OCI-LY7 (cell line): ENCODE data around the gene PHF13. TPM values are rescaled to one million over a fixed set of nuclear protein-coding genes. Genes with fewer than 3 reads are reported as not detected.

Experiments
- BruUV-seq: library from RNA; stranded (reverse); fragments of 400-500 nt; replicated peaks from 2 replicates; lab custom pipeline; 2021; lab: Mats Ljungman, UMichigan
- CTCF ChIA-PET: fragments of 300-600 bp; sonication (Branson Sonifier 250); formaldehyde crosslinking; loops from one replicate; lab custom pipeline; 2022; ENCODE audit warnings: antibody characterized with exemption; ENCODE audit not compliant: unreplicated experiment; lab: Charles Lee
- POLR2A ChIA-PET: fragments of 300-600 bp; sonication (Branson Sonifier 250); formaldehyde crosslinking; loops from one replicate; lab custom pipeline; 2022; ENCODE audit warnings: antibody characterized with exemption; lab: Charles Lee
- DNase-seq: peaks from one replicate; pipeline ENCODE4 v3.0.0-alpha.2; 2015; ENCODE audit warnings: low spot score
- H2AFZ ChIP-seq: fragments of 200-600 bp; sonication (generic), shearing (Covaris generic); 2 replicates; pipeline ENCODE4 v1.6.1; 2014; ENCODE audit warnings: mild to moderate bottlenecking, antibody characterized with exemption, low read length, moderate library complexity
- H3K27ac ChIP-seq: fragments of 200-600 bp; sonication (generic); 2 replicates; pipeline ENCODE4 v1.5.1; 2014; ENCODE audit warnings: mixed run types, low read depth, mild to moderate bottlenecking, moderate library complexity, low read length, inconsistent platforms; ENCODE audit not compliant: poor library complexity, severe bottlenecking
- H3K36me3 ChIP-seq: fragments of 200-600 bp; sonication (generic); 2 replicates; pipeline ENCODE4 v1.6.1; 2014; ENCODE audit warnings: mild to moderate bottlenecking, antibody characterized with exemption, low read length, moderate library complexity, mixed read lengths; ENCODE audit not compliant: insufficient read depth
- H3K4me1 ChIP-seq: fragments of 200-600 bp; sonication (generic); 2 replicates; pipeline ENCODE4 v1.5.1; 2014; ENCODE audit warnings: mild to moderate bottlenecking, low read length; ENCODE audit not compliant: insufficient read depth, poor library complexity, severe bottlenecking
- H3K4me2 ChIP-seq: fragments of 200-600 bp; sonication (generic); 2 replicates; pipeline ENCODE4 v1.6.1; 2014; ENCODE audit warnings: mild to moderate bottlenecking, low read length
- H3K4me3 ChIP-seq: fragments of 200-600 bp; sonication (generic); 2 replicates; pipeline ENCODE4 v1.5.1; 2014; ENCODE audit warnings: mild to moderate bottlenecking, low read depth, low read length; ENCODE audit not compliant: poor library complexity, severe bottlenecking
- H3K79me2 ChIP-seq: fragments of 200-600 bp; sonication (generic); 2 replicates; pipeline ENCODE4 v1.6.1; 2016; ENCODE audit warnings: low read depth, mild to moderate bottlenecking, low read length, moderate library complexity, mixed read lengths; ENCODE audit not compliant: insufficient read depth
- H3K9me2 ChIP-seq: fragments of 200-600 bp; sonication (generic); 2 replicates; pipeline ENCODE4 v1.6.1; 2016; ENCODE audit warnings: mild to moderate bottlenecking, low read length, mixed read lengths; ENCODE audit not compliant: insufficient read depth
- H3K9me3 ChIP-seq: fragments of 200-600 bp; sonication (generic); 2 replicates; pipeline ENCODE4 v1.6.1; 2014; ENCODE audit warnings: mild to moderate bottlenecking, mixed run types, low read length, mixed read lengths
- H4K20me1 ChIP-seq: fragments of 200-600 bp; sonication (generic); 2 replicates; pipeline ENCODE4 v1.6.1; 2014; ENCODE audit warnings: mild to moderate bottlenecking, antibody characterized with exemption, low read length, moderate library complexity, mixed read lengths; ENCODE audit not compliant: insufficient read depth
- EZH2phosphoT487 ChIP-seq: fragments of 200-600 bp; sonication (generic); IDR thresholded peaks from 2 replicates; pipeline ENCODE4 v1.6.1; 2018; ENCODE audit warnings: low read depth, borderline replicate concordance, mild to moderate bottlenecking, mixed run types, antibody characterized with exemption, low read length, moderate library complexity, mixed read lengths
- intact Hi-C: fragments of 100-400 bp; cut with micrococcal nuclease; formaldehyde crosslinking; loops from one replicate; pipeline ENCODE4 v1.10.0; 2022; ENCODE audit not compliant: unreplicated experiment
- total RNA-seq, 2 experiments: library from RNA; depleted of rRNA in 1 of 2; stranded (reverse); fragments of >200 nt in 1 of 2; shearing (Covaris generic) in 1 of 2; gene quantifications; 2 replicates each; pipeline ENCODE4 v1.2.3, GENCODE V29; 2014 to 2022
- TF ChIP-seq, protein P1 (sequence below): fragments of 200-600 bp; sonication (generic); conservative IDR thresholded peaks from 2 replicates; pipeline ENCODE4 v1.5.1; 2014; ENCODE audit warnings: mild to moderate bottlenecking, antibody characterized with exemption, low read length, moderate library complexity, mixed read lengths

PHF13 gene
- total RNA-seq, 2 experiments from 2014 or later, result 5.3 to 14.7 TPM

DNA sequence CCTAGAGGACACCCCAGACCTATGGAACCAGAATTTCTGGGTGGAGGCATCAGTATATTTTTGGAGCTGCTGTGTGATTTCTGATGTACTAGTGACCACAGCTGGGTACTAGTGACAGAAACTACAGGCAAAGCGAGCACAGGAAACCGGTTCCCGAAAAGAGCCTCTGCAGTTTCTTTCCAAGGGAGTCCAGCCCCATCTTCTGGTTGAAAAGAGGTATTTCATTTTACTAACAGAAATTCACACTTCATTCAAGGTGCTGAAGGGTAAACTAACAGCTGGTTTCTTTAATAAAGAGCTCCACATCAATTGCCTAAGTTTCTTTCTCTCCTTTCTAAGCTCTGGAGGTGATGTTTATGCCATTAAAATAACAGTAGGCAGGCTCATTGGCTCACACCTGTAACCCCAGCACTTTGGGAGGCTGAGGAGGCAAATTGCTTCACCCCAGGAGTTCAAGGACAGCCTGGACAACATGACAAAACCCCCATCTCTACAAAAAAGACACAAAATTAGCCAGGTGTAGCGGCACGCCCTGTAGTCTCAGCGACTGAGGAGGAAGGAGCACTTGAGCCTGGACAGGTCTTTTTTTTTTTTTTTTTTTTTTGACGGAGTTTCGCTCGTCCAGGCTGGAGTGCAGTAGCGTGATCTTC, 33.1 kb downstream of the PHF13 start:
- H3K4me1 ChIP-seq, result no peaks in the 10 kb centered on the region
- no peak overlapping the region for H3K27ac ChIP-seq
- peaks cover 67% of the 10 kb centered on the region for H3K36me3 ChIP-seq
- no peaks in the 10 kb centered on the region for H4K20me1 ChIP-seq
- ChIA-PET CTCF (no interaction called here), POLR2A (interaction anchor here (0.5 kb wide), 1 partner anchor 167 kb away, joined by 5 read pairs; no protein-coding TSS in a partner anchor)
- no peaks in the 10 kb centered on the region for H3K79me2 ChIP-seq
- H3K4me2 ChIP-seq, result no peak overlapping the region
- no peaks in the 10 kb centered on the region for H3K9me3 ChIP-seq
- no peak overlapping the region for H2AFZ ChIP-seq
- TF ChIP-seq EZH2phosphoT487, result no peak
- TF ChIP-seq, protein P1, sequence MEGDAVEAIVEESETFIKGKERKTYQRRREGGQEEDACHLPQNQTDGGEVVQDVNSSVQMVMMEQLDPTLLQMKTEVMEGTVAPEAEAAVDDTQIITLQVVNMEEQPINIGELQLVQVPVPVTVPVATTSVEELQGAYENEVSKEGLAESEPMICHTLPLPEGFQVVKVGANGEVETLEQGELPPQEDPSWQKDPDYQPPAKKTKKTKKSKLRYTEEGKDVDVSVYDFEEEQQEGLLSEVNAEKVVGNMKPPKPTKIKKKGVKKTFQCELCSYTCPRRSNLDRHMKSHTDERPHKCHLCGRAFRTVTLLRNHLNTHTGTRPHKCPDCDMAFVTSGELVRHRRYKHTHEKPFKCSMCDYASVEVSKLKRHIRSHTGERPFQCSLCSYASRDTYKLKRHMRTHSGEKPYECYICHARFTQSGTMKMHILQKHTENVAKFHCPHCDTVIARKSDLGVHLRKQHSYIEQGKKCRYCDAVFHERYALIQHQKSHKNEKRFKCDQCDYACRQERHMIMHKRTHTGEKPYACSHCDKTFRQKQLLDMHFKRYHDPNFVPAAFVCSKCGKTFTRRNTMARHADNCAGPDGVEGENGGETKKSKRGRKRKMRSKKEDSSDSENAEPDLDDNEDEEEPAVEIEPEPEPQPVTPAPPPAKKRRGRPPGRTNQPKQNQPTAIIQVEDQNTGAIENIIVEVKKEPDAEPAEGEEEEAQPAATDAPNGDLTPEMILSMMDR, result peak; percentile 84
- intact Hi-C loops, result loop anchor here (1.0 kb wide), 2 partner anchors 156 to 160 kb away; no protein-coding TSS in a partner anchor
- peak; percentile 65 for DNase-seq
- BruUV-seq, result no TSS peak
- H3K9me2 ChIP-seq, result no peaks in the 10 kb centered on the region
- H3K4me3 ChIP-seq, result no peak overlapping the region

DNA sequence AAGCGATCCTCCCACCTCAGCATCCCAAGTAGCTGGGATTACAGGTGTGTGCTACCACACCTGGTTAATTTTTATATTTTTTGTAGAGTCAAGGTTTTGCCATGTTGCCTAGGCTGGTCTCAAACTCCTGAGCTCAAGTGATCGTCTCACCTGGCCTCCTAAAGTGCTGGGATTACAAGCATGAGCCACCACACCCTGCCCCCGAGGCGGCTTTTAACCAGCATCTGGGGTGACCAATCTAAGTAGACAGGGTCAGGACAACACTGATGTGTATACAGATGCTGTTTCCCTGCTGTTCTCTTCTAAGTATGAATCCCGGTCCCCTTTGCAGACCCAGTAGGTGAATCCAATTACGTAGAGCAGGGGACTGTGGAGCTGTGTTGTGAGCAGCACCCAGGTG, 35.0 kb downstream of the PHF13 start:
- Histone ChIP-seq H3K4me3 (no peak overlapping the region), H3K4me1 (no peaks in the 10 kb centered on the region), H3K36me3 (peaks cover 69% of the 10 kb centered on the region), H3K9me2 (no peaks in the 10 kb centered on the region), H3K27ac (no peak overlapping the region), H3K4me2 (no peak overlapping the region), H3K79me2 (no peaks in the 10 kb centered on the region), H4K20me1 (no peaks in the 10 kb centered on the region), H2AFZ (no peak overlapping the region), H3K9me3 (no peaks in the 10 kb centered on the region)
- POLR2A ChIA-PET, result interaction anchor here (0.7 to 1.5 kb wide), 3 partner anchors 8 to 48 kb away, joined by 3 to 4 read pairs (median 3); no protein-coding TSS in a partner anchor
- intact Hi-C loops, result no loop called here
- no peak for TF ChIP-seq EZH2phosphoT487
- TF ChIP-seq, protein P1, result no peak
- CTCF ChIA-PET, result no interaction called here
- no peak for DNase-seq
- BruUV-seq, result no TSS peak

DNA sequence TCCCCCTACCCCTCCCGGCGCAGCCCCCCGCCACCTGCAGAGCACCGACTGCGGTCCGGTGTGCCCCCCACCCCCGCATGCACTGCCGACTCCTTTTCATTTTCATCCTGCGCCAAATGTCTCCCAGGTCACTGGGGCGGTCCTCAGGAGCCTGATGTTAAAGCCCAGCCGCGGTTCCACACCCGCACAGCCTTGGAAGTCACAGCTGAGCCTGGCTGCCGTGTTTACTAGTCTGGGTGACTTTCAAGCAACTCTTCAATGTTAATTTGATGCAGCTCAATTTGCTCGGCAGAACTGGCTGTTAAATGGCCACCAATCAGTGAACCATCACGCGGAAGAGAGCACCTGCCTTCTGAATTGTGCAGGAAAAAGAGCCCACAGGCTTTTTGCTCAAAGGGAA, 38.4 kb downstream of the PHF13 start:
- intact Hi-C loops, result no loop called here
- H3K79me2 ChIP-seq, result peaks cover 4% of the 10 kb centered on the region; the same call in 1 of the 2 replicates
- H3K36me3 ChIP-seq, result peaks cover 62% of the 10 kb centered on the region
- H3K27ac ChIP-seq, result no peak overlapping the region
- POLR2A ChIA-PET, result no interaction called here
- no peak for DNase-seq
- H3K4me3 ChIP-seq, result no peak overlapping the region
- BruUV-seq, result no TSS peak
- CTCF ChIA-PET, result no interaction called here
- H3K9me2 ChIP-seq, result no peaks in the 10 kb centered on the region
- TF ChIP-seq EZH2phosphoT487, result no peak
- TF ChIP-seq, protein P1, result no peak
- no peaks in the 10 kb centered on the region for H3K9me3 ChIP-seq
- no peak overlapping the region for H3K4me2 ChIP-seq
- H4K20me1 ChIP-seq, result no peaks in the 10 kb centered on the region
- H3K4me1 ChIP-seq, result no peaks in the 10 kb centered on the region
- H2AFZ ChIP-seq, result no peak overlapping the region
